Astrocyte (in vitro differentiated cells and primary cell): ENCODE measurements around the gene IFITM10. TPM values are rescaled to one million over a fixed set of nuclear protein-coding genes. Genes with fewer than 3 reads are reported as not detected.

Experiments
- DNase-seq: peaks from one replicate; pipeline ENCODE4 v3.0.0-alpha.2; 2010; ENCODE audit warnings: low read depth
- FAIRE-seq: peaks from 2 replicates; lab custom pipeline; 2011; peaks lifted over from hg19 to GRCh38; lab: Jason Lieb, UNC
- H2AFZ ChIP-seq: 2 replicates; pipeline ENCODE4 v1.6.0; 2012; ENCODE audit warnings: low read depth, low read length, inconsistent platforms
- H3K27ac ChIP-seq: 2 replicates; pipeline ENCODE4 v1.5.1; 2011; ENCODE audit warnings: low read depth, low read length, inconsistent platforms
- H3K27me3 ChIP-seq: 2 replicates; pipeline ENCODE4 v1.6.0; 2011; ENCODE audit warnings: low read length, inconsistent platforms; ENCODE audit not compliant: insufficient read depth
- H3K36me3 ChIP-seq: 2 replicates; pipeline ENCODE4 v1.5.1; 2011; ENCODE audit warnings: low read length, inconsistent platforms; ENCODE audit not compliant: insufficient read depth
- H3K4me1 ChIP-seq: 2 replicates; pipeline ENCODE4 v1.5.1; 2011; ENCODE audit warnings: low read length, inconsistent platforms; ENCODE audit not compliant: insufficient read depth
- H3K4me2 ChIP-seq: 2 replicates; pipeline ENCODE4 v1.6.0; 2012; ENCODE audit warnings: low read length, inconsistent platforms
- H3K4me3 ChIP-seq: 2 replicates; pipeline ENCODE4 v1.5.1; 2011; ENCODE audit warnings: low read depth, mild to moderate bottlenecking, low read length, inconsistent platforms; ENCODE audit not compliant: insufficient read depth
- H3K79me2 ChIP-seq: 2 replicates; pipeline ENCODE4 v1.6.0; 2012; ENCODE audit warnings: mild to moderate bottlenecking, low read length, inconsistent platforms; ENCODE audit not compliant: insufficient read depth
- H3K9ac ChIP-seq: 2 replicates; pipeline ENCODE4 v1.6.0; 2012; ENCODE audit warnings: mild to moderate bottlenecking, low read length, inconsistent platforms
- H3K9me3 ChIP-seq: 2 replicates; pipeline ENCODE4 v1.5.1; 2012; ENCODE audit warnings: low read depth, mild to moderate bottlenecking, low read length, inconsistent platforms; ENCODE audit not compliant: insufficient read depth
- H4K20me1 ChIP-seq: 2 replicates; pipeline ENCODE4 v1.6.0; 2012; ENCODE audit warnings: low read length, inconsistent platforms; ENCODE audit not compliant: insufficient read depth
- H3K27ac Mint-ChIP-seq: one replicate; pipeline ENCODE4 v1.8.0; 2021; ENCODE audit warnings: mild to moderate bottlenecking, mixed read lengths; ENCODE audit not compliant: unreplicated experiment
- H3K27me3 Mint-ChIP-seq: one replicate; pipeline ENCODE4 v1.8.0; 2021; ENCODE audit warnings: low read depth, mixed read lengths; ENCODE audit not compliant: unreplicated experiment
- H3K36me3 Mint-ChIP-seq: one replicate; pipeline ENCODE4 v1.8.0; 2021; ENCODE audit warnings: low read depth, mixed read lengths; ENCODE audit not compliant: unreplicated experiment
- H3K4me1 Mint-ChIP-seq: one replicate; pipeline ENCODE4 v1.8.0; 2021; ENCODE audit warnings: low read depth, mixed read lengths; ENCODE audit not compliant: unreplicated experiment
- H3K4me3 Mint-ChIP-seq: one replicate; pipeline ENCODE4 v1.8.0; 2021; ENCODE audit warnings: mild to moderate bottlenecking, moderate library complexity, mixed read lengths; ENCODE audit not compliant: unreplicated experiment
- H3K9me3 Mint-ChIP-seq: one replicate; pipeline ENCODE4 v1.8.0; 2021; ENCODE audit warnings: mild to moderate bottlenecking, mixed read lengths; ENCODE audit not compliant: unreplicated experiment
- EZH2 ChIP-seq: IDR thresholded peaks from 2 replicates; pipeline ENCODE4 v1.6.1; 2012; ENCODE audit warnings: mild to moderate bottlenecking, low read length, inconsistent platforms; ENCODE audit not compliant: insufficient read depth
- total RNA-seq: library from RNA; stranded (reverse); gene quantifications from 2 replicates; pipeline ENCODE4 v1.2.1, GENCODE V29; 2021
- TF ChIP-seq, protein P1 (sequence below): IDR thresholded peaks from 2 replicates; pipeline ENCODE4 v1.5.1; 2011; ENCODE audit warnings: low read depth, mild to moderate bottlenecking, inconsistent platforms, low read length, moderate library complexity; ENCODE audit not compliant: insufficient read depth

Gene IFITM10
- total RNA-seq, 1 donor from 2014 or later: 2.0 TPM

DNA sequence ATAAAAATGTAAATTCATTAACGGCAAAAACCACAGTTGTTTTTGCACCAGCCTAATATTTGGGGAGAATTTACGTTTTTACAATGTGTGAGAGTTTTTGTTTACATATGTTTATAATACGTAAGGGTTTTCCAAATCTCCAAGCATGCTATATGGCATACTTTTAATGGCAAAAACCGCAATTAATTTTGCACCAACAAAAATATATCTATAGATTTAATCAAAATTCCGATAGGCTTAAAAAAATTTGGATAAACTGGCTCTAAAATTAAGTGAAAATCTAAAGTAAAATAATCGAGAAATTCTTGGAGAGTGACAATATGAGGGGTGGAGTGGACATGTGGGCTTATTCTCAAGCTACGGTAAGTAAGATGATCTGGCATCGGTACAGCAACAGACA lies 30.6 kb downstream of the IFITM10 start:
- Histone ChIP-seq H4K20me1 (no peaks in the 10 kb centered on the region), H3K4me1 (no peaks in the 10 kb centered on the region), H3K4me2 (no peak overlapping the region), H3K79me2 (no peaks in the 10 kb centered on the region), H3K9me3 (no peaks in the 10 kb centered on the region), H3K36me3 (no peaks in the 10 kb centered on the region), H3K27me3 (peaks cover 3% of the 10 kb centered on the region), H3K27ac (no peak overlapping the region), H3K4me3 (no peak overlapping the region), H3K9ac (no peak overlapping the region), H2AFZ (no peak overlapping the region)
- Mint-ChIP-seq H3K4me3 (no peak overlapping the region), H3K36me3 (no peaks in the 10 kb centered on the region), H3K27me3 (peaks cover 38% of the 10 kb centered on the region), H3K4me1 (no peaks in the 10 kb centered on the region), H3K9me3 (no peaks in the 10 kb centered on the region), H3K27ac (no peak overlapping the region)
- FAIRE-seq (no peak), DNase-seq (no peak)
- TF ChIP-seq EZH2: no peak
- TF ChIP-seq, protein P1, sequence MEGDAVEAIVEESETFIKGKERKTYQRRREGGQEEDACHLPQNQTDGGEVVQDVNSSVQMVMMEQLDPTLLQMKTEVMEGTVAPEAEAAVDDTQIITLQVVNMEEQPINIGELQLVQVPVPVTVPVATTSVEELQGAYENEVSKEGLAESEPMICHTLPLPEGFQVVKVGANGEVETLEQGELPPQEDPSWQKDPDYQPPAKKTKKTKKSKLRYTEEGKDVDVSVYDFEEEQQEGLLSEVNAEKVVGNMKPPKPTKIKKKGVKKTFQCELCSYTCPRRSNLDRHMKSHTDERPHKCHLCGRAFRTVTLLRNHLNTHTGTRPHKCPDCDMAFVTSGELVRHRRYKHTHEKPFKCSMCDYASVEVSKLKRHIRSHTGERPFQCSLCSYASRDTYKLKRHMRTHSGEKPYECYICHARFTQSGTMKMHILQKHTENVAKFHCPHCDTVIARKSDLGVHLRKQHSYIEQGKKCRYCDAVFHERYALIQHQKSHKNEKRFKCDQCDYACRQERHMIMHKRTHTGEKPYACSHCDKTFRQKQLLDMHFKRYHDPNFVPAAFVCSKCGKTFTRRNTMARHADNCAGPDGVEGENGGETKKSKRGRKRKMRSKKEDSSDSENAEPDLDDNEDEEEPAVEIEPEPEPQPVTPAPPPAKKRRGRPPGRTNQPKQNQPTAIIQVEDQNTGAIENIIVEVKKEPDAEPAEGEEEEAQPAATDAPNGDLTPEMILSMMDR: no peak

DNA sequence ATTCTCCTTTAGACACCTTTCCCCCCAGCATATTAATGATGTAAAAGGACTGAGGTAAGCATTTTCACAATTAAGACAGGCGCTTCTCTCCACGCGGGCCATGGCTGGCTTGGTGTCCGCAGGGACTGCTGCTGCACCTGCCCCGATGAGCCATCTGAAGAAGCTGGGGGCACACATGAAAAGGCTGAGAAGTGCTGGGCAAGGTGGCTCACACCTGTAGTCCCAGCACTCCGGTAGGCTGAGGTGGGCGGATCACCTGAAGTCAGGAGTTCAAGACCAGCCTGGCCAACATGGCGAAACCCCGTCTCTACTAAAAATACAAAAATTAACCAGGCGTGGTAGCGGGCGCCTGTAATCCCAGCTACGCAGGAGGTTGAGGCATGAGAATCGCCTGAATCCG lies 32.1 kb downstream of the IFITM10 start:
- Mint-ChIP-seq H3K27me3 (peaks cover 40% of the 10 kb centered on the region), H3K4me3 (no peak overlapping the region), H3K4me1 (no peaks in the 10 kb centered on the region), H3K36me3 (no peaks in the 10 kb centered on the region), H3K9me3 (no peaks in the 10 kb centered on the region), H3K27ac (no peak overlapping the region)
- DNase-seq: no peak
- Histone ChIP-seq H3K9me3 (no peaks in the 10 kb centered on the region), H3K27ac (no peak overlapping the region), H3K4me3 (no peak overlapping the region), H3K9ac (no peak overlapping the region), H3K4me2 (no peak overlapping the region), H3K36me3 (no peaks in the 10 kb centered on the region), H2AFZ (no peak overlapping the region), H3K27me3 (peaks cover 3% of the 10 kb centered on the region), H4K20me1 (no peaks in the 10 kb centered on the region), H3K79me2 (no peaks in the 10 kb centered on the region), H3K4me1 (no peaks in the 10 kb centered on the region)
- TF ChIP-seq, protein P1: no peak
- TF ChIP-seq EZH2: no peak
- FAIRE-seq: no peak

DNA sequence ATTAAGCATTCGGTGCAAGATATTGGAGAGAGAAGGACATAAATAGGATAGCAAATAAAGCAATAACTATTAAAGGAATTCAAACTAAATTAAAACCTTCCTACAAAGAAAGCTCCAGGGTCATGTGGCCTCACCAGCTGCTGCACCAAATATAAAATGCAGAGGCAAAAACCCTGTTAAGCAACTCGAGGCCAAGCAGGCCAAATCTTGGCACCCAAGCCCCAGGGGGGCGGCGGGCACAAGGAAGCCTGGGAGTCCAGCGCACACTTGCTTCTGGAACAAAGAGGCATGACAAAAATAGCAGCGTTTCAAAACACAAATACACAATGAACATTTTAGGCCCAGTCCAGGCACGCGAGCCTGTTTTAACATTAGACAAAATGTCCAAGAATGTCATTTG lies 32.6 kb downstream of the IFITM10 start:
- Histone ChIP-seq H3K36me3 (no peaks in the 10 kb centered on the region), H3K4me2 (no peak overlapping the region)
- H3K27ac Mint-ChIP-seq: no peak overlapping the region

More for the DNA sequence above, 32.6 kb downstream of the IFITM10 start:
- H3K9me3 ChIP-seq: no peaks in the 10 kb centered on the region
- no peak for DNase-seq
- Mint-ChIP-seq H3K4me1 (no peaks in the 10 kb centered on the region), H3K27me3 (peaks cover 37% of the 10 kb centered on the region), H3K9me3 (no peaks in the 10 kb centered on the region), H3K4me3 (no peak overlapping the region), H3K36me3 (no peaks in the 10 kb centered on the region)
- peaks cover 3% of the 10 kb centered on the region for H3K27me3 ChIP-seq
- H3K4me1 ChIP-seq: no peaks in the 10 kb centered on the region
- no peak overlapping the region for H2AFZ ChIP-seq
- no peak overlapping the region for H3K9ac ChIP-seq
- H3K27ac ChIP-seq: no peak overlapping the region
- H3K79me2 ChIP-seq: no peaks in the 10 kb centered on the region
- TF ChIP-seq EZH2: no peak
- TF ChIP-seq, protein P1: no peak
- no peaks in the 10 kb centered on the region for H4K20me1 ChIP-seq
- no peak overlapping the region for H3K4me3 ChIP-seq
- no peak for FAIRE-seq
